Amniotic epithelial cell (primary cell): Measurements from ENCODE around the gene GLIPR1L2.
A peak's percentile ranks its signal among the peaks of the same experiment; 100 is the strongest.
"Not testable (repeated sequence)": the region's sequence is repeated elsewhere in the genome, so short reads cannot be mapped to it uniquely, and the experiment has no call there.

Experiments used
- DNase-seq: peaks from one replicate; pipeline ENCODE4 v3.0.0-alpha.2; 2010; ENCODE audit warnings: low read depth

Gene GLIPR1L2

DNA sequence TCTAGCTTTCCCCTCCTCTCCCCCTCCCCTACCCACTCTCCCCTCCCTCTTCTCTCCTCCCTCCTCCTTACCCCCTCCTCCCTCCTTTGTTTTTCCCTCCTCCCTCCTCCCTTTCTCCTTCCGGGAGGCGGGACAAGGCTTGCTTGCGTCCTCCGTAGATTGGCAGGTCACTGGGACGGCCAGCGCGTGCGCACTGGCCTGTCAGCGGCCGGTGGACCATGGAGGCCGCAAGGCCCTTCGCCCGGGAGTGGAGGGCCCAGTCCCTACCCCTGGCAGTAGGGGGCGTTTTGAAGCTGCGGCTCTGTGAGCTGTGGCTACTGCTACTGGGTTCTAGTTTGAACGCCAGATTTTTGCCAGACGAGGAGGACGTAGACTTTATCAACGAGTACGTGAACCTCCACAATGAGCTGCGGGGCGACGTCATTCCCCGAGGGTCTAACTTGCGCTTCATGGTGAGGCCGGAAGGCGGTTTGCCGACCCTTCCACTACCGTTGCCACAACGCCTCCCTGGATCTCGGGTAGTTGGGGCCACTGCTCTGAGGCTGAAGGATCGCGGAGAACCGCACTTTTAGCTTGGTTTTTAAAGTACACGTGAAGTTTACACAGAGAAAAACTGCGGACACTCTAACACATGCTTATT, at the start of gene GLIPR1L2:
Gene GLIPR1L2, plus strand, starts transcription at position 191 of the 640 bp plus-strand sequence. Its CDS starts 28 bp downstream, at position 219.
- peak; percentile 97 for DNase-seq

DNA sequence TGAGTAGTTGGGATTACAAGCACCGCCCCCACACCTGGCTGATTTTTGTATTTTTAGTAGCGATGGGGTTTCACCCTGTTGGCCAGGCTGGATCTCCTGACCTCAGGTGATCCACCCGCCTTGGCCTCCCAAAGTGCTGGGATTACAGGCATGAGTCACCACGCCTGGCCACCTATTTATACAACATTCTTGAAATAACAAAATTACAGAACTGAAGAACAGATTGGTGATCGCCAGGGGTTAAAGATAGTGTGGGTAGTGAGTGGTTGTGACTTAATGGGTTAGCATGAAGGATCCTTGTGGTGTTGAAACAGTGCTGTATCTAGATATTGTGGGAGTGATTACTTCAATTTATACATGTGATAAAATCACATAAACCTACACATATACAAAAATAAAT, 49.0 kb upstream of the GLIPR1L2 start:
- DNase-seq, result peak; percentile 45

DNA sequence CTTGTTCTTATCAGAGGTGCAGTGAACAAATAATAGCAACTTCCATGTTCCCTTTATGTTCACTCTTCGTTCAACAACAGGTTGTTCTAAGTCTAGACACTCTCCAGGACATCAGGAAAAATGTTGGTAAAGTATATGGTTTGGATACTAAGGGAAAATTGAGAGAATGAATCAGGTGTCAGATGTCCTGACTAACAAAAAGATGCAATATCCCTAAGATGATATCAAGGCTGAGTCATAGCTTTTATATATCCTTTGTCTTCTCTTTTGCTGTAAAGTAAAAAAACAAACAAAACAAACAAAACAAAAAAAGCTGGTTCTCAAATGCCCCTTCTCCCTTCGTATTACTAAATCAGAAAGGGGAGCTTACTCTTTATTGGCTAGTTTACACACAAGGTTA, 45.4 kb upstream of the GLIPR1L2 start:
- peak; percentile 23 for DNase-seq

DNA sequence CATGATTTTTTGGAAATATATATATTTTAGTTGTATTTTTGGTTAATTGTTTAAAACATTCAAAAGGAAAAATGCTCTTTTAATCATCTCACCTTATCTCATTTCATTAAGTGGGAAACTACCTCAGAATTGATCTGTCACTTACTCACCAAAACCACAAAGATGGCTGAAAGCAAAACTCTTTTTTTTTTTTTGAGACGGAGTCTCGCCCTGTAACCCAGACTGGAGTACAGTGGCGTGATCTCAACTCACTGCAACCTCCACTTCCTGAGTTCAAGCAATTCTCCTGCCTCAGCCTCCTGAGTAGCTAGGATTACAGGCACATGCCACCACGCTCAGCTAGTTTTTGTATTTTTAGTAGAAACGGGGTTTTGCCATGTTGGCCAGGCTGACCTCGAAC, 44.7 kb upstream of the GLIPR1L2 start:
- DNase-seq, result not testable (repeated sequence)

DNA sequence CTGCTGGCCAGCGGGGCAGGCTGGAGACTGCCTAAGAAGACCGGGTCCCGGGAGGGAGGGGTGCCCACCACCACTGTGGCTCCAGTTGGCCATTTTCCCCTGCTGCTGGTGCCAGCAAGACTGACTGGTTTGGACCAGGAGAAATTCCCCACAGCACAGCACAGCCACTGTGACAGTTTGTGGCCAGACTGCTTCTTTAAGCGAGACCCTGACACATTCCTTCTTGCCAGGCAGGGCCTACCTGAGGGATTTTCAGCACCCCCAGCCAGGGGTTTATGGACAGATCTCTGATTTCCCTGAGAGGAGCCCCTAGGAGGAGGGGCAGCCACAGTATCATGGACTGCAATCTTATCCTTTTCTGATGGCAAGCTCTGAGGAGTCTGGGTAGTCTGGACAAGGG, 40.9 kb upstream of the GLIPR1L2 start:
- DNase-seq, result no peak

DNA sequence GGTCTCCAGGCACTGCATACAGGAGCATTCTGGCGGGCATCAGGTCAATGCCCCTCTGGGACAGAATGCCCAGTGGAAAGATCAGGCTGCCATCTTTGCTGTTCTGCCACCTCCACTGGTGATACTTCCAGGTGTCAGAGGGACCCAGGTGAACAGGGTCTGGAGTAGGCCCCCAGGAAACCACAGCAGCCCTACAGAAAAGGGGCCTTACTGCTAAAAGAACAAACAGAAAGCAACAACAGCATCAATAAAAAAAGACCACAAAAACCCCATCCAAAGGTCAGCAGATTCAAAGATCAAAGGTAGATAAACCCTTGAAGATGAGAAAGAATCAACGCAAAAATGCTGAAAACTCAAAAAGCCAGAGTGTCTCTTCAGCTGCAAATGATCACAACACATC, 40.5 kb upstream of the GLIPR1L2 start:
- DNase-seq, result no peak

DNA sequence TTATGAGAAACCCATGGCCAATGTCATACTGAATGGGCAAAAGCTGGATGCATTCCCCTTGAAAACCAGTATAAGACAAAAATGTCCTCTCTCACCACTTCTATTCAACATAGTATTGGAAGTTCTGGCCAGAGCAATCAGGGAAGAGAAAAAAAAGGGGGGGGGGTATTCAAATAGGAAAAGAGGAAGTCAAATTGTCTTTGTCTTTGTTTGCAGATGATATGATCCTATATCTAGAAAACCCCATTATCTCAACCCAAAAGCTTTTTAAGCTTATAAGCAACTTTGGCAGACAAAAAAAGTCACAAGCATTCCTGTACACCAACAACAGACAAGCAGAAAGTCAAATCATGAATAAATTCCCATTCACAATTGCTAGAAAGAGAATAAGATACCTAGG, 36.9 kb upstream of the GLIPR1L2 start:
- no peak for DNase-seq

DNA sequence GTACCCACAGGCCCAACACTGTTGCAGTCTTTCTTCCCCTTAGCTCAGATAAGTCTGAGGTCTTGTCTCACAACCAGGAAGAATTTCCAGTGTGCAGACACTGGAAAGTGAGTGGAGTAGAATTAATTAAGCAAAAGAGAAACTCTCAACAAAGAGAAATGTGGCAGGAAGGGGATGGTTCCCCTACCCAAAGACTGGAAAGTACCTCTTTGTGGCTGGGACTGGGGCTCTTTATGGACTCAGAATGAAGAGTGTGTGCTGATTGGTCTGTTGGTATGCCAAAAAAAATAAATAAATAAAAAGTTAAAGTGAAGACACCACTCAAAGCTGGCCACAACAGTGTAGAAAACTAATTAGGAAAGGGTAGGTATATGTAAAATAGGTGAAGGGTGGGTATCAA, 30.0 kb upstream of the GLIPR1L2 start:
- DNase-seq, result no peak

DNA sequence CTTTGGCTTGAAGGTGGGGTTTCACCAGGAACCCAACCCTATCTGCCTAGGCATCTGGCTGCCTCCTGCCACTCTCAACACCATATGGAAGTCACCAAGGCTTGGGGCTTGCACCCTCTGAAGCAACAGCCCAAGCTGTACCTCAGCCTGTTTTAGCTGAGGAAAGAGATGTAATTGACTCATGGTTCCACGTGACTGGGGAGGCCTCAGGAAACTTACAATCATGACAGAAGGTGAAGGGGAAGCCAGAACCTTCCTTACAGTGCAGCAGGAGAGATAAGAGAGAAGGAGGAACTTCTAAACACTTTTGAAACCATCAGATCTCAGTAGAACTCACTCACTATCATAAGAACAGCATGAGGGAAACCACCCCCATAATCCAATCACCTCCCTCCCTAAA, 29.5 kb upstream of the GLIPR1L2 start:
- no peak for DNase-seq

DNA sequence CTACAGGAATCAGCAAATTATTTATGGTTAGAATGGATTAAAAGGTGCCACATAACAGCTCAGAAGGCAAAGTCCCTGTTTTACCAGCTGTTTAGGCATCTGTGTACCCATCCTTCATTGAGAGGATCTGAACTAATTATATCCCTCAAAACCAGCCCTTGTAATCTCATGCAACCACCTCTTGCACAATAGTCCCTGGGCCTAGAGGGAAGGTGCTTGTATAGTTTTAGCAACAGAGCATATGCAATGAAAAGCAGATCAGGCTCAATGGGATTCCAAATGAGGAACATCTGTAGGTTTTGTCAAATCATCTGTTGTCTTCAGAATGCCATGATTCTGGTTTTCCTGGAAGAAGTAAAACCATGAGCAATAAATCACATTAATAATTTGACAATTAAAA, 26.0 kb upstream of the GLIPR1L2 start:
- peak; percentile 42 for DNase-seq

DNA sequence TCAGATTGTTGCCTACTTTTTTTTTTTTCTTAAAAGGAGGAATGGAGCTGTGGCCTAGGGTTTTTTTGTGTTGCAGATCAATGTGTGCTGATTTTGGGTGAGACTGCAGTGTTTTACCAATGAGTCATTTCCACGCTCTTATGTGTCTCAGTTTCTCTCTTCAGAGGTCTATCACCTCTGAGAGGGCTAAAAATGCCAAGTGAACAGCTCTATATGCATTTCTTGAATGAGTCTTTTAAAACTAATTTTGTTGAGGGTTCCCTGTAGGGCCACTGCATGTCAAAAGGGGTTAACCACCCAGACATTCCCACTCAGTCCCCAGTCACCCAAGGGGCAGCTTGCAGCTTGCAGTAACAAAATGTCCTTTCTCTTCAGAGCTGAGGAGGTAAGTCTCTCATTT, 24.3 kb upstream of the GLIPR1L2 start:
- no peak for DNase-seq

DNA sequence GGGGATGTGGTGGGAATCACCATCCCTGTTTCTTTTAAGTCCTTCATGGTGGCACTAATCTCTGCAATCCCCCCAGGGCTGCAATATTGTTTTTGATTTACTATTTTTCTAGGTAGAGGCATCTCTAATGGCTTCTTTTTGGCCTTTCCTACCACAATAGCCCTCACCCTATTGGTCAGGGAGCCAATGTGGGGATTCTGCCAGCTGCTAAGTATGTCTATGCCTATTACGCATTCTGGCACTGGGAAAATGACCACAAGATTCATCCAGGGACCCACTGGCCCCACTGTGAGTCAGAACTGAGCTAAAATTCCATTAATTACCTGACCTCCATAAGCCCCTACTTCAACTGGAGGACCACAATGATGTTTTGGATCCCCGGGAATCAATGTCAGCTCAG, 15.9 kb upstream of the GLIPR1L2 start:
- DNase-seq, result no peak

DNA sequence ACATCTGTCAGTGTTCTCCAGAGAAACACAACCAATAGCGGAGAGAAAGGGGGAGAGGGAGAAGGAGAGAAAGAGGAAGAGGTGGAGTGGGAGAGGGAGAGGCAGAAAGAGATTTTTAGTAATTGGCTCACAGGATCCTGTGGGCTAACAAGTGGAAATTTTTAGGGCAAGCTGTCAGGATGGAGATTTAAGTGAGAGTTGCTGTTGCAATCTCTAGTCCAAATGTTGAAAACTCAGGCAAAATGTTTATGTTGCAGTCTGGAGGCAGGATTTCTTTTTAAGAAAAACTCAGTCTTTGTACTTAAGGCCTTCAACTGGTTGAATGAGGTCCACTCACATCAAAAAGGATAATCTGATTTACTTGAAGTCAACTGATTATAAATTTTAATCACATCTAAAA, 12.5 kb upstream of the GLIPR1L2 start:
- peak; percentile 56 for DNase-seq

DNA sequence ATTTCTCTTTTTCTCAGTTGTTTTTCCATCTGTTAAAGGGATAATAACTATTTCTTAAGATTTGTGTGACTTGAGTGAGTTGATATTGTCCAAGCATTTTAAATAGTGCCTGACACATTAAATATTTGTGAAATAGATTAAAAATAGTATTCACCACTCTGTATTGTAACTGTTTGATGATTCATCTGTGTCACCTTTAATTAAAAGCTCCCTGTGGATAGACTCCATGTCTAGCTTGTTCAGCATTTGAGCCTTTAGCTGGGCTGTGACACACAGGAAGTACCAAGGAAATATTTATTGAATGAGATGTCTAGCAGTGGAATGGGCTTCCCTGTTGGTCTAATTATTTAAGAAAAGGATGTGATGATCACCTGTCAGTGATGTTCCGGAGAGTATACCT, 1.8 kb upstream of the GLIPR1L2 start:
- DNase-seq, result peak; percentile 6

DNA sequence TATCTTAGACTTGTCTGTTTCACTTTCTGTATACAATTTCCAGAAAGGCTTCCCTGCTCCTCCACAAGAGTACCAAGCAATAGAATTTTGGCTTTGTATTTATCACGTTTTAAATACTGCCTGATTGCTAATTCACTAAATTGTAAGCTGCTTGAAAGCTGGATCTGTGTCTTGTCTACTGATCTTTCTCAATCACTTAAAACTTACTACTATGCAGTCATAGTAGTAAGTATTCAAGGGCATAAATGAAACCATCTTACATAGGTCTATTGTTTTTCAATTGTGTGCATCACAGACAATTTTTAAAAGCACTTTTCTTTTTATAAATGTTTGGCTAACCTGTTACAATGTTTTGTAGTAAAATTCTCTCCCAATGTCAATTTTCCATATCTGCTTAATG, 1.2 kb upstream of the GLIPR1L2 start:
- peak; percentile 14 for DNase-seq

DNA sequence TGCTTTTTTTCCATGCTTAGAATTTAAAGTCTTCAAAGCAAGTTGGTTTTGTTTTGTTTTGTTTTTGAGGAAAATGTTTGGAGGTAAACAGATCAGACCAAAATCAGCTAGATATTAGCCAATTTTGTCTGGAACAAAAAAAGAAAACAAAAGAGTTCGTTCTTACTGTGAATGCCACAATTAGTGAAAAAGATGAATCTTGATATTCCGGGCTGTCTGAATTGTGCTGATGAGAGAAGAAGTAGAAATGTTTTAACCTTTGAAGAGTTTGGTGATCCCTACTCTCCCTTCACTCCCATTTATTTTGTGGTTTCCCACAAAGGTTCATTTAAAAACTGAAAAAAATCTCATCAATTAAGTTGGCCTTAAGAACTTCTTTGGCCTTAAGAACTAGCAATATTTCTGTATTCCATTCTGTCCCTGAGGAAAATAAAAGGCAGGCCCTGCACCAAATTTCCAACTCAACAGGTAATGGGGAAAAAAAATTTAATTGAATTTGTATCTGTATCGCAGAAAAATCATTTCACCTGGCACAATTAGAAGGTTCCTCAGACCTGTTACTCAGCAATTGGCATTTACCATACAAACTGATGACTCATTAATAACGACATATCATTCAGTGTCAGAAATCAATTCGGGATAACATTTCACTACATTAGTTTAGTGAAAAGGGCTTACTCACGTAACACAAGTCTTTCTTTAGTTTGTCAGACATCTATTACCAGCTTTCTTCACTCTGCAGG, 562 bp upstream of the GLIPR1L2 start:
- DNase-seq, result no peak

DNA sequence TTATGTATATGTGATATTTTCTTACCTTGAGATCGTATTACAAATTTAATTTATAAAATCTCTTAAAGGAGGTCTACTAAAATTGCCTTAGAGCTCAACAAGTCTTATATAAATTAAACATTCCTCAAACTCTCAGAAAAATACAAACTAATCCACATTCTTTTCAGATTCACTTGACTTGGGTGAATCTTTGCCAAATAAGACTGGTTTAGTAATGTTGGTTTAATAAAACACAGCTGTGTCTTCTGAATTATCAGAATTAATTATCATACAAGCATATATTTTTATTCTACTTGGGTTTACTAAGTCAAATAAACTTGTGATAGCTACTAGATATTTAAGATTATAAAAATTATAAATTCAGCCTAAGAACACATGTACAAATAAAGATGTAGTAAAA, 13.3 kb downstream of the GLIPR1L2 start:
- no peak for DNase-seq

DNA sequence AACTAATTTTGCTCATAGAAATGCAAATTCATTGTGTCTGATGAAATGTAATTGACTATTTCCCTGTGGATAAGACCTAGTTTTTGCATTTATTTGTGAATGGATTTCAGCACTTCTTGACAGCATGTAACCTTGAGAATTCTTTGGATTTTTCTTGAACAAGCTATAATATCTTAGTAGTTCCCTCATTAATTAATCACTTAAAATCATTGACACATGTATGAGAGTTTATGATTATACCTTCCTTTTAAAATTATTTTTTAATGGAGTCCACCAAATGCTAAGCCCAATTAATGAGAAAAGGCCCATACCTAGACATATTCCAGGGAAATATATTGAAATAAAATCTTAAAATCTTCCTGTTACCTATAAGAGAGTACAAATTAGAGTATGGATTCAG, 16.8 kb downstream of the GLIPR1L2 start:
- no peak for DNase-seq

DNA sequence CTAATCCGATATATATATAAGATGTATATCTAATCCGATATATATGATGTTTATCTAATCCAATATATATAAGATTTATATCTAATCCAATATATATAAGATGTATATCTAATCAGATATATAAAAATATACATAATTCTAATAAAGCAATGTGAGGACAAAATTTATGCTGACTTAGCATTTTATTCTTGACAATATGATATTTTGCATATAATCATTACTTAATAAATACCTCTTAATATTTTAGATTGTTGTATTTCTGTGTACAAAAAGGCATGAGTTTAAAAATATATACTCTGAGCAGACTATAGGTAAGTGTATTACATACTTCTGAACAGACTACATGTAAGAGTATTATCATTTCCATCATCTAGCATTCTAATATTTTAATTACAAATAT, 18.9 kb downstream of the GLIPR1L2 start:
- DNase-seq, result no peak

DNA sequence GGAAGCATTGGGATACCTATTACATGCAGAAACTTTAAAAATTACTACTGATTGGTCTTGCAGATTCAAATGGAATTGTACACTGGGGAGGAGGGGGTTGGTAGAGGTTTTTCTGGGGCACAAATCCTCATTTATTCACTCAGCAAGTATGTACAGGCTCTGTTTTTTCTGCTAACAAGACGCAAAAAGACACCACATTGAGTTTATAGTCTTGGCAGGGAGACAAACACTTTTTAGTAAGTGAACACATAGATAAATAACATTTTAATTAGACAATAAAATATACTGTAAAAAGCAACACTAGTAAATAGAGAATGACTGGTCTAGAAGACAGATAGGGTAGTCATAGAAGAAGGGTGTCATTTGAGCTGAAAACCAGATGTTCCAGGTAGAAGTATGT, 23.8 kb downstream of the GLIPR1L2 start:
- no peak for DNase-seq

DNA sequence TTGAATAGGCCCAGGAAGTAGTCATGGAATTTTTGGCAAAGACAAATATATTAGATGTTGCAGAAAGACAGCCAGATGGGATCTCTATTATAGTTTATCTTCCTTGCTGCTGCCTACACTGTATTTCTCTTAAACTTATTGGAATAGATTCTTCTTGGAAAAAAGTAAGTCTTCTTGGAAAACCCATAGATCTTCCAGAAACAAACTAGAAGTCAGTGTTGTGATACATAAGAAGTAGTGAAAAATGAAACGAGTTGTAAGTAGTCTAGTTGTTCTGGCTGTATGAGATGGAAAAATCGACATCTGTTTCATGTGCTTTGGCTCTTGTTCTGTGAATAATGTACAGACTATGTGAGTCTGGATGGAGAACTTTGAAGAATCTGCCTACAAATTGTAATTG, 29.0 kb downstream of the GLIPR1L2 start:
- DNase-seq, result no peak

DNA sequence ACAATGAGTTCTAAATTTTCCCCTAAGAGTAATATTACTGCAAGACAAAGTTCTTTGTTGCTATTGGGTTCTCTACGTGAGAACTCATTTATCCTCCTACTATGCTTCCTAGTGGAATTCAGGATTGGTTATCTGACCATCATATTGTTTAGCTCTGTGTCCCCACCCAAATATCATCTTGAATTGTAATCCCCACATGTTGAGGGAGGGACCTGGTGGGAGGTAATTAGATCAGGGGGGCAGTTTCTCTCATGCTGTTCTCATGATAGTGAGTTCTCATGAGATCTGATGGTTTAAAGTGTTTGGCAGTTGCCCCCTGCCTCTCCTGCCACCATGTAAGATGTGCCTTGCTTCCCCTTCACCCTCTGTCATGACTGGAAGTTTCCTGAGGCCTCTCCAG, 36.6 kb downstream of the GLIPR1L2 start:
- no peak for DNase-seq

DNA sequence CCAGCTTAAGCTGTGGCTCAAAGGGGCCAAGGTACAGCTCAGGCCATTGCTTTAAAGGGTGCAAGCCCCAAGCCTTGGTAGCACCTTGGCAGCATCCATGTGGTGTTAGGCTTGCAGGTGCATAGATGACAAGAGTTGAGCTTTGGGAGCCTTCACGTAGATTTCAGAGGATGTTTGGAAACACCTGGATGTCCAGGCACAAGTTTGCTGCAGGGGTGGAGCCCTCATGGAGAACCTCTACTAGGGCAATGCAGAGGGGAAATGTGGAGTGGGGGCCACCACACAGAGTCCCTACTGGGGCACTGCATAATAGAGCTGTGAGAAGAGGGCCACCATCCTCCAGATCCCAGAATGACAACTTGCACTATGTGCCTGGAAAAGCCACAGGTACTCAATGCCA, 37.9 kb downstream of the GLIPR1L2 start:
- no peak for DNase-seq

DNA sequence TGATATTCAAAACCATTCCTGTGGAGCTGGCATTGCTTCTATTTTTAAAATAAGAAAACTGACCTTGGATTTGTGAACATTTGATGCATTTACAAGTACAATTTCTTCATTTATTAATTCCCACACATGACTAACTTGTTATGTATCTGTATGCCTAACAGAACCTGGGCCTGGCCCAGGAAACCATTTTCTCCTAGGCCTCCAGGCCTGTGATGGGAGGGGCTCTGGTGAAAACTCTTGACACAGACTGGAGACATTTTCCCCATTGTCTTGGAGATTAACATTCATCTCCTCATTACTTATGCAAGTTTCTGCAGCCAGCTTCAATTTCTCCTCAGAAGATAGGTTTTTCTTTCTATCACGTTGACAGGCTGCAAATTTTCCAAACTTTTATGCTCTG, 42.0 kb downstream of the GLIPR1L2 start:
- peak; percentile 14 for DNase-seq
